ENCODE measurements around the gene ARL5A.

Gene ARL5A

GRCh38 chr2:151819920-151820319 is 8.3 kb downstream of the ARL5A start:
- Histone ChIP-seq H3K4me3 (ENCODE audit: low read length in 2 of 2) (no peak overlapping the region), H3K36me3 (ENCODE audit: control insufficient read depth in 2 of 2, insufficient read depth in 2 of 2, low read length in 2 of 2) (peaks cover 0 to 3% of the 10 kb centered on the region in 2 donors), H3K4me1 (ENCODE audit: control insufficient read depth in 2 of 2, insufficient read depth in 2 of 2, low read length in 2 of 2) (no peaks in the 10 kb centered on the region), H3K9me3 (ENCODE audit: control insufficient read depth in 2 of 2, low read length in 2 of 2) (no peaks in the 10 kb centered on the region), H3K9ac (ENCODE audit: low read depth in 1 of 2, low read length in 2 of 2) (no peak overlapping the region), H3K27ac (ENCODE audit: low read depth in 2 of 2, low read length in 2 of 2) (no peak overlapping the region), H3K27me3 (ENCODE audit: control insufficient read depth in 2 of 2, insufficient read depth in 2 of 2, low read length in 2 of 2) (no peaks in the 10 kb centered on the region)

- H3K27me3 ChIP-seq (ENCODE audit: control insufficient read depth in 2 of 2, insufficient read depth in 2 of 2, low read length in 2 of 2) = no peaks in the 10 kb centered on the region
- no peak overlapping the region for H3K27ac ChIP-seq (ENCODE audit: low read depth in 2 of 2, low read length in 2 of 2)
- no peak overlapping the region for H3K4me3 ChIP-seq (ENCODE audit: low read length in 2 of 2)
- no peaks in the 10 kb centered on the region for H3K4me1 ChIP-seq (ENCODE audit: control insufficient read depth in 2 of 2, insufficient read depth in 2 of 2, low read length in 2 of 2)
- H3K9me3 ChIP-seq (ENCODE audit: control insufficient read depth in 2 of 2, low read length in 2 of 2) = no peaks in the 10 kb centered on the region
- peaks cover 1 to 7% of the 10 kb centered on the region in 2 donors for H3K36me3 ChIP-seq (ENCODE audit: control insufficient read depth in 2 of 2, insufficient read depth in 2 of 2, low read length in 2 of 2)
- H3K9ac ChIP-seq (ENCODE audit: low read depth in 1 of 2, low read length in 2 of 2) = no peak overlapping the region
Measured at GRCh38 chr2:151817929-151818328, 10.3 kb downstream of the ARL5A start.

- no peak overlapping the region for H3K27ac ChIP-seq (ENCODE audit: low read depth in 2 of 2, low read length in 2 of 2)
- peaks cover 6 to 16% of the 10 kb centered on the region in 2 donors for H3K36me3 ChIP-seq (ENCODE audit: control insufficient read depth in 2 of 2, insufficient read depth in 2 of 2, low read length in 2 of 2)
- no peaks in the 10 kb centered on the region for H3K4me1 ChIP-seq (ENCODE audit: control insufficient read depth in 2 of 2, insufficient read depth in 2 of 2, low read length in 2 of 2)
- no peaks in the 10 kb centered on the region for H3K27me3 ChIP-seq (ENCODE audit: control insufficient read depth in 2 of 2, insufficient read depth in 2 of 2, low read length in 2 of 2)
- no peak overlapping the region for H3K9ac ChIP-seq (ENCODE audit: low read depth in 1 of 2, low read length in 2 of 2)
- H3K9me3 ChIP-seq (ENCODE audit: control insufficient read depth in 2 of 2, low read length in 2 of 2) = no peaks in the 10 kb centered on the region
- H3K4me3 ChIP-seq (ENCODE audit: low read length in 2 of 2) = no peak overlapping the region
Measured at GRCh38 chr2:151816843-151817242, 11.4 kb downstream of the ARL5A start.

- H3K9me3 ChIP-seq (ENCODE audit: control insufficient read depth in 2 of 2, low read length in 2 of 2) = no peaks in the 10 kb centered on the region
- no peaks in the 10 kb centered on the region for H3K27me3 ChIP-seq (ENCODE audit: control insufficient read depth in 2 of 2, insufficient read depth in 2 of 2, low read length in 2 of 2)
- H3K4me1 ChIP-seq (ENCODE audit: control insufficient read depth in 2 of 2, insufficient read depth in 2 of 2, low read length in 2 of 2) = no peaks in the 10 kb centered on the region
- H3K36me3 ChIP-seq (ENCODE audit: control insufficient read depth in 2 of 2, insufficient read depth in 2 of 2, low read length in 2 of 2) = peaks cover 11 to 21% of the 10 kb centered on the region in 2 donors
- no peak overlapping the region for H3K9ac ChIP-seq (ENCODE audit: low read depth in 1 of 2, low read length in 2 of 2)
- H3K4me3 ChIP-seq (ENCODE audit: low read length in 2 of 2) = no peak overlapping the region
- no peak overlapping the region for H3K27ac ChIP-seq (ENCODE audit: low read depth in 2 of 2, low read length in 2 of 2)
Measured at GRCh38 chr2:151815821-151816489, 12.3 kb downstream of the ARL5A start.

GRCh38 chr2:151810489-151810888 is 17.7 kb downstream of the ARL5A start:
- Histone ChIP-seq H3K27ac (ENCODE audit: low read depth in 2 of 2, low read length in 2 of 2) (no peak overlapping the region), H3K36me3 (ENCODE audit: control insufficient read depth in 2 of 2, insufficient read depth in 2 of 2, low read length in 2 of 2) (peaks cover 19 to 32% of the 10 kb centered on the region in 2 donors), H3K9me3 (ENCODE audit: control insufficient read depth in 2 of 2, low read length in 2 of 2) (no peaks in the 10 kb centered on the region), H3K9ac (ENCODE audit: low read depth in 1 of 2, low read length in 2 of 2) (no peak overlapping the region), H3K4me3 (ENCODE audit: low read length in 2 of 2) (no peak overlapping the region), H3K27me3 (ENCODE audit: control insufficient read depth in 2 of 2, insufficient read depth in 2 of 2, low read length in 2 of 2) (no peaks in the 10 kb centered on the region), H3K4me1 (ENCODE audit: control insufficient read depth in 2 of 2, insufficient read depth in 2 of 2, low read length in 2 of 2) (no peaks in the 10 kb centered on the region)

- Histone ChIP-seq H3K27ac (ENCODE audit: low read depth in 2 of 2, low read length in 2 of 2) (no peak overlapping the region), H3K9ac (ENCODE audit: low read depth in 1 of 2, low read length in 2 of 2) (no peak overlapping the region), H3K27me3 (ENCODE audit: control insufficient read depth in 2 of 2, insufficient read depth in 2 of 2, low read length in 2 of 2) (no peaks in the 10 kb centered on the region), H3K4me1 (ENCODE audit: control insufficient read depth in 2 of 2, insufficient read depth in 2 of 2, low read length in 2 of 2) (no peaks in the 10 kb centered on the region), H3K36me3 (ENCODE audit: control insufficient read depth in 2 of 2, insufficient read depth in 2 of 2, low read length in 2 of 2) (peaks cover 25 to 33% of the 10 kb centered on the region in 2 donors), H3K4me3 (ENCODE audit: low read length in 2 of 2) (no peak overlapping the region), H3K9me3 (ENCODE audit: control insufficient read depth in 2 of 2, low read length in 2 of 2) (no peaks in the 10 kb centered on the region)
Measured at GRCh38 chr2:151809073-151809383, 19.2 kb downstream of the ARL5A start.

- H3K9ac ChIP-seq (ENCODE audit: low read depth in 1 of 2, low read length in 2 of 2) = no peak overlapping the region
- no peak overlapping the region for H3K4me3 ChIP-seq (ENCODE audit: low read length in 2 of 2)
- H3K4me1 ChIP-seq (ENCODE audit: control insufficient read depth in 2 of 2, insufficient read depth in 2 of 2, low read length in 2 of 2) = no peaks in the 10 kb centered on the region
- no peak overlapping the region for H3K27ac ChIP-seq (ENCODE audit: low read depth in 2 of 2, low read length in 2 of 2)
- H3K9me3 ChIP-seq (ENCODE audit: control insufficient read depth in 2 of 2, low read length in 2 of 2) = no peaks in the 10 kb centered on the region
- H3K36me3 ChIP-seq (ENCODE audit: control insufficient read depth in 2 of 2, insufficient read depth in 2 of 2, low read length in 2 of 2) = peaks cover 28 to 34% of the 10 kb centered on the region in 2 donors
- H3K27me3 ChIP-seq (ENCODE audit: control insufficient read depth in 2 of 2, insufficient read depth in 2 of 2, low read length in 2 of 2) = no peaks in the 10 kb centered on the region
Measured at GRCh38 chr2:151808258-151809072, 19.8 kb downstream of the ARL5A start.

- H3K9me3 ChIP-seq (ENCODE audit: control insufficient read depth in 2 of 2, low read length in 2 of 2) = no peaks in the 10 kb centered on the region
- no peaks in the 10 kb centered on the region for H3K27me3 ChIP-seq (ENCODE audit: control insufficient read depth in 2 of 2, insufficient read depth in 2 of 2, low read length in 2 of 2)
- no peak overlapping the region for H3K27ac ChIP-seq (ENCODE audit: low read depth in 2 of 2, low read length in 2 of 2)
- H3K4me1 ChIP-seq (ENCODE audit: control insufficient read depth in 2 of 2, insufficient read depth in 2 of 2, low read length in 2 of 2) = no peaks in the 10 kb centered on the region
- H3K9ac ChIP-seq (ENCODE audit: low read depth in 1 of 2, low read length in 2 of 2) = no peak overlapping the region
- H3K36me3 ChIP-seq (ENCODE audit: control insufficient read depth in 2 of 2, insufficient read depth in 2 of 2, low read length in 2 of 2) = peaks cover 26% of the 10 kb centered on the region in 2 donors
- no peak overlapping the region for H3K4me3 ChIP-seq (ENCODE audit: low read length in 2 of 2)
Measured at GRCh38 chr2:151805961-151806360, 22.3 kb downstream of the ARL5A start.

- no peak overlapping the region for H3K9ac ChIP-seq (ENCODE audit: low read depth in 1 of 2, low read length in 2 of 2)
- peaks cover 24% of the 10 kb centered on the region in 2 donors for H3K36me3 ChIP-seq (ENCODE audit: control insufficient read depth in 2 of 2, insufficient read depth in 2 of 2, low read length in 2 of 2)
- H3K9me3 ChIP-seq (ENCODE audit: control insufficient read depth in 2 of 2, low read length in 2 of 2) = no peaks in the 10 kb centered on the region
- H3K27me3 ChIP-seq (ENCODE audit: control insufficient read depth in 2 of 2, insufficient read depth in 2 of 2, low read length in 2 of 2) = no peaks in the 10 kb centered on the region
- no peak overlapping the region for H3K4me3 ChIP-seq (ENCODE audit: low read length in 2 of 2)
- no peaks in the 10 kb centered on the region for H3K4me1 ChIP-seq (ENCODE audit: control insufficient read depth in 2 of 2, insufficient read depth in 2 of 2, low read length in 2 of 2)
- no peak overlapping the region for H3K27ac ChIP-seq (ENCODE audit: low read depth in 2 of 2, low read length in 2 of 2)
Measured at GRCh38 chr2:151805343-151805742, 22.9 kb downstream of the ARL5A start.

- Histone ChIP-seq H3K9me3 (ENCODE audit: control insufficient read depth in 2 of 2, low read length in 2 of 2) (no peaks in the 10 kb centered on the region), H3K4me1 (ENCODE audit: control insufficient read depth in 2 of 2, insufficient read depth in 2 of 2, low read length in 2 of 2) (no peaks in the 10 kb centered on the region), H3K27ac (ENCODE audit: low read depth in 2 of 2, low read length in 2 of 2) (no peak overlapping the region), H3K27me3 (ENCODE audit: control insufficient read depth in 2 of 2, insufficient read depth in 2 of 2, low read length in 2 of 2) (no peaks in the 10 kb centered on the region), H3K4me3 (ENCODE audit: low read length in 2 of 2) (no peak overlapping the region), H3K9ac (ENCODE audit: low read depth in 1 of 2, low read length in 2 of 2) (no peak overlapping the region), H3K36me3 (ENCODE audit: control insufficient read depth in 2 of 2, insufficient read depth in 2 of 2, low read length in 2 of 2) (peaks cover 24% of the 10 kb centered on the region in 2 donors)
Measured at GRCh38 chr2:151803811-151804210, 24.4 kb downstream of the ARL5A start.

All from mucosa of rectum (tissue), 2 donors.